A549 (cell line): ENCODE data around the gene PRIMA1. TPM values are rescaled to one million over a fixed set of nuclear protein-coding genes. Genes with fewer than 3 reads are reported as not detected.

ENCODE experiments used
- ATAC-seq, 2 experiments: fragments of 200-7000 bp in 1 of 2; fragments of >200 bp in 1 of 2; cut with Nextera tagmentation in 1 of 2; cut with Tn5 transposase in 1 of 2; 3 replicates each; pipeline versions ENCODE4 v1.8.0 to v1.9.1; 2018 to 2020; ENCODE audit warnings: mild to moderate bottlenecking in 1 of 2, moderate library complexity in 1 of 2
- CTCF ChIA-PET: fragments of 300-600 bp; sonication (Branson Sonifier 250); formaldehyde crosslinking; extraction: SDS; loops from one replicate; lab custom pipeline; 2021; ENCODE audit warnings: antibody characterized with exemption, inconsistent platforms; lab: Yijun Ruan, JAX
- POLR2A ChIA-PET: fragments of 350-600 bp; formaldehyde crosslinking; extraction: SDS; loops from one replicate; lab custom pipeline; 2021; ENCODE audit warnings: antibody characterized with exemption, inconsistent platforms; lab: Yijun Ruan, JAX
- DNase-seq, 2 experiments: peaks; one replicate each; pipeline versions ENCODE4 v3.0.0 to v3.0.0-alpha.2; 2011 to 2016; ENCODE audit warnings: low read depth in 1 of 2, low spot score in 1 of 2
- FAIRE-seq: peaks from 2 replicates; lab custom pipeline; 2011; peaks lifted over from hg19 to GRCh38; lab: Jason Lieb, UNC
- H3K27ac ChIP-seq, 2 experiments: fragments of >200 bp; sonication (Bioruptor Twin); formaldehyde crosslinking; 3 replicates each; pipeline ENCODE4 v1.5.1; 2016 to 2017
- H3K4me1 ChIP-seq: fragments of >200 bp; sonication (Bioruptor Twin); formaldehyde crosslinking; 3 replicates; pipeline ENCODE4 v1.6.1; 2016
- H3K4me2 ChIP-seq: fragments of >200 bp; sonication (Bioruptor Twin); formaldehyde crosslinking; 3 replicates; pipeline ENCODE4 v1.6.1; 2016
- H3K4me3 ChIP-seq: fragments of >200 bp; sonication (Bioruptor Twin); formaldehyde crosslinking; 3 replicates; pipeline ENCODE4 v1.5.1; 2016
- H3K9me3 ChIP-seq: fragments of >200 bp; sonication (Bioruptor Twin); formaldehyde crosslinking; 3 replicates; pipeline ENCODE4 v1.6.1; 2016
- BHLHE40 ChIP-seq: IDR thresholded peaks from 2 replicates; pipeline ENCODE4 v1.6.1; 2012; ENCODE audit warnings: low read depth, low read length, inconsistent platforms
- CBX2 ChIP-seq: fragments of 200-600 bp; sonication (generic); IDR thresholded peaks from 2 replicates; pipeline ENCODE4 v1.6.1; 2016; ENCODE audit warnings: low read depth, mild to moderate bottlenecking, borderline replicate concordance
- CEBPB ChIP-seq, 2 experiments: fragments of >200 bp in 1 of 2; sonication (Bioruptor Twin) in 1 of 2; formaldehyde crosslinking in 1 of 2; IDR thresholded peaks; 2 replicates each; pipeline ENCODE4 v1.6.1; 2012 to 2016
- CHD2 ChIP-seq: fragments of 150-350 bp; IDR thresholded peaks from 2 replicates; pipeline ENCODE4 v1.6.1; 2014; ENCODE audit warnings: low read length; ENCODE audit not compliant: partially characterized antibody
- CHD4 ChIP-seq: fragments of 200-600 bp; sonication (generic); IDR thresholded peaks from 2 replicates; pipeline ENCODE4 v1.6.1; 2016; ENCODE audit warnings: antibody characterized with exemption, mild to moderate bottlenecking, borderline replicate concordance
- CTCF ChIP-seq: fragments of >200 bp; sonication (Bioruptor Twin); formaldehyde crosslinking; IDR thresholded peaks from 3 replicates; pipeline ENCODE4 v1.5.1; 2016
- EHF ChIP-seq: fragments of 250-450 bp; sonication (Bioruptor Pico); IDR thresholded peaks from 2 replicates; pipeline ENCODE4 v1.5.0; 2020; ENCODE audit warnings: mild to moderate bottlenecking
- EP300 ChIP-seq, 2 experiments: fragments of >200 bp; sonication (Bioruptor Twin); formaldehyde crosslinking; IDR thresholded peaks; 2 replicates in 1 of 2; 3 replicates in 1 of 2; pipeline ENCODE4 v1.6.1; 2016 to 2017
- FOXS1 ChIP-seq: fragments of 250-450 bp; sonication (Bioruptor Pico); IDR thresholded peaks from 2 replicates; pipeline ENCODE4 v1.5.0; 2020; ENCODE audit warnings: mild to moderate bottlenecking, moderate library complexity
- HDAC2 ChIP-seq: fragments of 200-600 bp; sonication (generic); IDR thresholded peaks from 2 replicates; pipeline ENCODE4 v1.6.1; 2016
- JUN ChIP-seq, 2 experiments: fragments of >200 bp; sonication (Bioruptor Twin); formaldehyde crosslinking; IDR thresholded peaks; 2 replicates in 1 of 2; 3 replicates in 1 of 2; pipeline ENCODE4 v1.6.1; 2016 to 2017
- KDM5A ChIP-seq: fragments of 200-600 bp; sonication (generic); IDR thresholded peaks from 2 replicates; pipeline ENCODE4 v1.6.1; 2016; ENCODE audit warnings: antibody characterized with exemption, mild to moderate bottlenecking
- NR3C1 ChIP-seq: fragments of >200 bp; sonication (Bioruptor Twin); formaldehyde crosslinking; IDR thresholded peaks from 3 replicates; pipeline ENCODE4 v1.6.1; 2017
- RARB ChIP-seq: fragments of 250-450 bp; sonication (Bioruptor Pico); IDR thresholded peaks from 2 replicates; pipeline ENCODE4 v1.8.0; 2021; ENCODE audit warnings: mild to moderate bottlenecking, moderate library complexity
- TP53 ChIP-seq: fragments of 250-450 bp; sonication (Bioruptor Pico); IDR thresholded peaks from 2 replicates; pipeline ENCODE4 v1.5.0; 2021; ENCODE audit warnings: mild to moderate bottlenecking, moderate library complexity
- USF2 ChIP-seq: fragments of 450-650 bp; IDR thresholded peaks from 2 replicates; pipeline ENCODE4 v1.6.1; 2014; ENCODE audit warnings: antibody characterized with exemption
- ZNF302 ChIP-seq: fragments of 250-450 bp; sonication (Bioruptor Pico); IDR thresholded peaks from 2 replicates; pipeline ENCODE4 v1.9.0; 2021; ENCODE audit warnings: inconsistent platforms, mild to moderate bottlenecking, moderate library complexity
- ZSCAN20 ChIP-seq: fragments of 250-450 bp; sonication (Bioruptor Pico); IDR thresholded peaks from 2 replicates; pipeline ENCODE4 v1.8.0; 2022; ENCODE audit warnings: mild to moderate bottlenecking, moderate library complexity
- WGBS: methylation state at CpG from one replicate; pipeline ENCODE4 v1.1.6; 2017; ENCODE audit errors: missing lambda C conversion rate; 5-methylcytosine and 5-hydroxymethylcytosine counted together
- polyA plus RNA-seq, 4 experiments: library from polyadenylated mRNA; depleted of rRNA in 3 of 4; stranded (reverse); fragments of >200 nt; fragmentation: RNase III in 1 of 4; extraction: RNeasy Plus Mini Kit Qiagen cat#74134 plus additional on column Dnase treatment in 1 of 4; gene quantifications; 2 replicates in 3 of 4; 3 replicates in 1 of 4; pipeline ENCODE4 v1.2.3, GENCODE V29; 2011 to 2017
- TF ChIP-seq, protein P1 (sequence below): IDR thresholded peaks from 2 replicates; pipeline ENCODE4 v1.6.1; 2012; ENCODE audit warnings: low read depth, borderline replicate concordance
- TF ChIP-seq, protein P2 (sequence below): fragments of 250-450 bp; sonication (Bioruptor Pico); IDR thresholded peaks from 2 replicates; pipeline ENCODE4 v1.5.0; 2021; ENCODE audit warnings: mild to moderate bottlenecking, moderate library complexity, borderline replicate concordance
- TF ChIP-seq, protein P3 (sequence below): IDR thresholded peaks from 2 replicates; pipeline ENCODE4 v1.6.1; 2012

Gene PRIMA1
- polyA plus RNA-seq, 2 of the 4 experiments (the other 2 are of a cell fraction): 0.14 to 0.17 TPM

DNA sequence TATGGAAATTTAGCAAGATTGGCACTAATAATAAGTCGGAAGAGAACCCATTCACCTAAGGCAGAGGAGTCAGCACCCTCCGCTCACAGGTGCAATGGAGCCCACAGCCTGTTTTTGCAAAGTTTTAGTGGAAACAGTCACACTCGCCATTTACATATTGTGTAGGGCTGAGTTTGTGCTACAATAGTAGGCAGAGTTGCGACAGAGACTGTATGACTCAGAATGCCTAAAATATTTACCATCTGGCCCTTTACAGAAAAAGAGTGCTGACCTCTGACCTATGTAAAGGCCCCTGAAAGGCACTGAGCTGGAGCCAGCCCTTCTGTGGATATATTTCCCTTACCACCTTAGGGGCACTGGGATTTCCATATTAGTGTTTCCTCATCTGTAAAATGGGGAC lies 79.0 kb downstream of the PRIMA1 start:
- ATAC-seq: no peak
- no peak for DNase-seq
- no peak for FAIRE-seq
- WGBS: 36% methylated on average over 4 of the region's 4 CpGs
- CTCF ChIA-PET: interaction anchor here (1.5 to 1.6 kb wide), 2 partner anchors 9 to 54 kb away, joined by 3 to 5 read pairs; no protein-coding TSS in a partner anchor
- Histone ChIP-seq H3K4me3 (no peak overlapping the region), H3K4me2 (no peak overlapping the region), H3K9me3 (no peaks in the 10 kb centered on the region), H3K4me1 (no peaks in the 10 kb centered on the region), H3K27ac (no peak overlapping the region)
- TF ChIP-seq, protein P1, sequence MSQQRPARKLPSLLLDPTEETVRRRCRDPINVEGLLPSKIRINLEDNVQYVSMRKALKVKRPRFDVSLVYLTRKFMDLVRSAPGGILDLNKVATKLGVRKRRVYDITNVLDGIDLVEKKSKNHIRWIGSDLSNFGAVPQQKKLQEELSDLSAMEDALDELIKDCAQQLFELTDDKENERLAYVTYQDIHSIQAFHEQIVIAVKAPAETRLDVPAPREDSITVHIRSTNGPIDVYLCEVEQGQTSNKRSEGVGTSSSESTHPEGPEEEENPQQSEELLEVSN: no peak
- TF ChIP-seq USF2: no peak
- TF ChIP-seq JUN (IDR thresholded peaks at IDR 0.05): no peak
- no peak for TF ChIP-seq RARB (CRISPR knock-in tag)
- no peak for TF ChIP-seq CBX2
- POLR2A ChIA-PET: no interaction called here

GRCh38 chr14:93708800-93709199 lies 79.5 kb downstream of the PRIMA1 start:
- 33% methylated on average over 5 of the region's 5 CpGs for WGBS
- DNase-seq (no peak), ATAC-seq (no peak), FAIRE-seq (no peak)
- H3K9me3 ChIP-seq: no peaks in the 10 kb centered on the region
- H3K4me2 ChIP-seq: no peak overlapping the region
- H3K4me1 ChIP-seq: no peaks in the 10 kb centered on the region
- CTCF ChIA-PET: interaction anchor here (1.5 to 1.6 kb wide), 2 partner anchors 10 to 54 kb away, joined by 3 to 5 read pairs; no protein-coding TSS in a partner anchor
- TF ChIP-seq, protein P2, sequence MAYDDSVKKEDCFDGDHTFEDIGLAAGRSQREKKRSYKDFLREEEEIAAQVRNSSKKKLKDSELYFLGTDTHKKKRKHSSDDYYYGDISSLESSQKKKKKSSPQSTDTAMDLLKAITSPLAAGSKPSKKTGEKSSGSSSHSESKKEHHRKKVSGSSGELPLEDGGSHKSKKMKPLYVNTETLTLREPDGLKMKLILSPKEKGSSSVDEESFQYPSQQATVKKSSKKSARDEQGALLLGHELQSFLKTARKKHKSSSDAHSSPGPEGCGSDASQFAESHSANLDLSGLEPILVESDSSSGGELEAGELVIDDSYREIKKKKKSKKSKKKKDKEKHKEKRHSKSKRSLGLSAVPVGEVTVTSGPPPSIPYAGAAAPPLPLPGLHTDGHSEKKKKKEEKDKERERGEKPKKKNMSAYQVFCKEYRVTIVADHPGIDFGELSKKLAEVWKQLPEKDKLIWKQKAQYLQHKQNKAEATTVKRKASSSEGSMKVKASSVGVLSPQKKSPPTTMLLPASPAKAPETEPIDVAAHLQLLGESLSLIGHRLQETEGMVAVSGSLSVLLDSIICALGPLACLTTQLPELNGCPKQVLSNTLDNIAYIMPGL: no peak
- no peak for TF ChIP-seq CHD4
- TF ChIP-seq TP53 (CRISPR knock-in tag): no peak
- TF ChIP-seq, protein P3, sequence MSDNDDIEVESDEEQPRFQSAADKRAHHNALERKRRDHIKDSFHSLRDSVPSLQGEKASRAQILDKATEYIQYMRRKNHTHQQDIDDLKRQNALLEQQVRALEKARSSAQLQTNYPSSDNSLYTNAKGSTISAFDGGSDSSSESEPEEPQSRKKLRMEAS: no peak
- TF ChIP-seq BHLHE40: no peak
- no peak for TF ChIP-seq ZNF302 (CRISPR knock-in tag)
- no peak for TF ChIP-seq CTCF
- no peak for TF ChIP-seq EP300 (IDR thresholded peaks at IDR 0.05)
- no peak for TF ChIP-seq HDAC2
- TF ChIP-seq, protein P1: no peak
- POLR2A ChIA-PET: no interaction called here
- no peak overlapping the region for H3K4me3 ChIP-seq
- H3K27ac ChIP-seq: no peak overlapping the region

GRCh38 chr14:93708311-93708734 lies 80.0 kb downstream of the PRIMA1 start:
- no peak for DNase-seq
- H3K27ac ChIP-seq: no peak overlapping the region
- CTCF ChIA-PET: interaction anchor here (1.5 to 1.6 kb wide), 2 partner anchors 10 to 53 kb away, joined by 3 to 5 read pairs; no protein-coding TSS in a partner anchor
- no peaks in the 10 kb centered on the region for H3K4me1 ChIP-seq
- WGBS: 18% methylated on average over 6 of the region's 6 CpGs
- FAIRE-seq: no peak
- no peak overlapping the region for H3K4me2 ChIP-seq
- no peak overlapping the region for H3K4me3 ChIP-seq
- POLR2A ChIA-PET: no interaction called here
- no peak for ATAC-seq
- no peaks in the 10 kb centered on the region for H3K9me3 ChIP-seq
- TF ChIP-seq TP53 (CRISPR knock-in tag): no peak
- no peak for TF ChIP-seq ZNF302 (CRISPR knock-in tag)
- TF ChIP-seq CBX2: no peak
- TF ChIP-seq CTCF: no peak
- TF ChIP-seq CHD2: no peak
- no peak for TF ChIP-seq FOXS1 (CRISPR knock-in tag)
- TF ChIP-seq, protein P3: no peak
- TF ChIP-seq CEBPB (IDR thresholded peaks at IDR 0.05): no peak
- TF ChIP-seq KDM5A: no peak
- TF ChIP-seq NR3C1: no peak
- no peak for TF ChIP-seq EHF (CRISPR knock-in tag)
- no peak for TF ChIP-seq ZSCAN20 (CRISPR knock-in tag)
- TF ChIP-seq CHD4: no peak
